ENCODE measurements around the gene ENOX2.

DNA sequence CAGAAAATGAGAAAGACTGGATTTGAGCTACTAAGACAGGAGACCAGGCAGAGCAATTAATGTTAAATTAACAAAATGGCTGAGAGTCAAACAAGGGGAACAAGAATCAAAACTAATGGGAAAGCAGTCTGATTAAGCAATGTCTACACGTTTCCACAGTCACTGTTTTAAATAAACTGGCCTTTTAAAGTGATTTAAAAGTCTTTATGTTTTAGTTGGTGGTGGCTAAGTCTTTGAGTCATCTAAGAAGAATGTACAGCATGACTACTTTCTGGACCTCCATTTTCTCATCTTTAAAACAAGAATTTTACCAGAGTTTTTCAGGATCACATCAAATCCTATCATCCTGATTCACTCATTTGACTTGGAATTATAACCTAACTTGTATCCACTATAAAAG, 233.8 kb downstream of the ENOX2 start:
- no peak for TF ChIP-seq POLR2AphosphoS5 (IDR thresholded peaks at IDR 0.05; ENCODE audit: low read depth, low read length)
- TF ChIP-seq PAX5 (IDR thresholded peaks at IDR 0.05; ENCODE audit: insufficient read depth, low read length, severe bottlenecking) = no peak
